Hepatocyte (in vitro differentiated cells): ENCODE measurements around the gene CABP1. TPM values are rescaled to one million over a fixed set of nuclear protein-coding genes. Genes with fewer than 3 reads are reported as not detected.
A peak's percentile ranks its signal among the peaks of the same experiment; 100 is the strongest.

Source experiments
- DNase-seq: peaks from one replicate; pipeline ENCODE4 v3.0.0-alpha.2; 2016; ENCODE audit warnings: low spot score
- H2AFZ ChIP-seq: fragments of 200-600 bp; sonication (generic); 2 replicates; pipeline ENCODE4 v1.6.0; 2016; ENCODE audit warnings: antibody characterized with exemption, mild to moderate bottlenecking
- H3K27ac ChIP-seq: fragments of 200-600 bp; sonication (generic); 2 replicates; pipeline ENCODE4 v1.5.1; 2016; ENCODE audit warnings: mild to moderate bottlenecking
- H3K27me3 ChIP-seq: fragments of 200-600 bp; sonication (generic); 2 replicates; pipeline ENCODE4 v1.6.1; 2016
- H3K36me3 ChIP-seq: fragments of 200-600 bp; sonication (generic); replicated peaks from 2 replicates; pipeline ENCODE4 v1.5.1; 2016; ENCODE audit warnings: low read depth; ENCODE audit not compliant: insufficient read depth
- H3K4me1 ChIP-seq: fragments of 200-600 bp; sonication (generic); 2 replicates; pipeline ENCODE4 v1.5.1; 2016; ENCODE audit warnings: mild to moderate bottlenecking, moderate library complexity; ENCODE audit not compliant: insufficient read depth
- H3K4me2 ChIP-seq: fragments of 200-600 bp; sonication (generic); 2 replicates; pipeline ENCODE4 v1.6.0; 2016
- H3K4me3 ChIP-seq: fragments of 200-600 bp; sonication (generic); 2 replicates; pipeline ENCODE4 v1.5.1; 2016; ENCODE audit warnings: mild to moderate bottlenecking
- H3K79me2 ChIP-seq: fragments of 200-600 bp; sonication (generic); 2 replicates; pipeline ENCODE4 v1.6.0; 2017; ENCODE audit warnings: mild to moderate bottlenecking
- H3K9me2 ChIP-seq: fragments of 200-600 bp; sonication (generic); replicated peaks from 2 replicates; pipeline ENCODE4 v1.6.0; 2017; ENCODE audit warnings: mild to moderate bottlenecking; ENCODE audit not compliant: insufficient read depth
- H3K9me3 ChIP-seq: fragments of 200-600 bp; sonication (generic); 2 replicates; pipeline ENCODE4 v1.5.1; 2016; ENCODE audit warnings: low read depth, mild to moderate bottlenecking
- H4K20me1 ChIP-seq: fragments of 200-600 bp; sonication (generic); 2 replicates; pipeline ENCODE4 v1.6.0; 2016; ENCODE audit warnings: mild to moderate bottlenecking; ENCODE audit not compliant: insufficient read depth, poor library complexity, severe bottlenecking
- EZH2 ChIP-seq: fragments of 200-600 bp; sonication (generic); IDR thresholded peaks from 2 replicates; pipeline ENCODE4 v1.6.1; 2016; ENCODE audit warnings: antibody characterized with exemption, mild to moderate bottlenecking, borderline replicate concordance
- EZH2phosphoT487 ChIP-seq: fragments of 200-600 bp; sonication (generic); IDR thresholded peaks from one replicate; pipeline ENCODE4 v1.6.1; 2018; ENCODE audit warnings: antibody characterized with exemption, mild to moderate bottlenecking, low read depth, moderate library complexity; ENCODE audit not compliant: unreplicated experiment, severe bottlenecking
- WGBS: methylation state at CpG from one replicate; pipeline ENCODE4 v1.1.6; 2016; ENCODE audit warnings: low lambda C conversion rate; ENCODE audit errors: missing lambda C conversion rate; 5-methylcytosine and 5-hydroxymethylcytosine counted together
- polyA plus RNA-seq: library from polyadenylated mRNA; unstranded; fragments of >200 nt; fragmentation: Nextera tagmentation; extraction: Ambion mirVana; gene quantifications from 2 replicates; pipeline ENCODE4 v1.2.1, GENCODE V29; 2016
- total RNA-seq: library from RNA; depleted of rRNA; stranded (reverse); fragments of >200 nt; gene quantifications from 2 replicates; pipeline ENCODE4 v1.2.3, GENCODE V29; 2014
- TF ChIP-seq, protein P1 (sequence below): fragments of 200-600 bp; sonication (generic); IDR thresholded peaks from 2 replicates; pipeline ENCODE4 v1.5.1; 2016; ENCODE audit warnings: antibody characterized with exemption, mild to moderate bottlenecking; ENCODE audit not compliant: poor library complexity

Gene CABP1
- total and polyA plus RNA-seq, 2 experiments from 2014 or later = 0.74 to 1.5 TPM

DNA sequence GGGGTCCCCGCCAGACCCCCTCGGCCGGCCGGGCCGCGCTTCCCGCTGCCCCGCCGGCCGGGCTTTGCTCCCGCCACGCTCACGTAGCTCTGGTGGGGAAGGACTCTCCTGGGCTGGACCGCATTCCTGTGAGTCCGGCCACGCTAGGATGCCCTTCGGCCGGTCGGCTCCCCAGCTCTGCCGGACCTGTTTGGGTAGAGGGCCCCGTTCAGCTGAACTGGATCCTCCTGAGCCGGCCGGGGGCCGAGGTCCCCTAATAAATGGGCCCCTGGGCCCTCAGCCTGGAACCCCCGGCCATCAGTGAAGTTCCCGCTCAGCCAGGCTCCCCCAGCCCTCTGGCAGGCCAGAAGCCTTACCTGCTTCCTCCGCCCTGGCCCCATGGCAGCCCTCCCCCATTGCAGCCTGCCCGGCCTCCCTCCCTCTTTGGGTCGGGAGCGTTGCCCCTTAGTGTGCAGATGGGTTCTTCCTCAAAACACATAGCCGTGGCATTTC is 70.4 kb downstream of the CABP1 start:
- Histone ChIP-seq H3K36me3 (no peaks in the 10 kb centered on the region), H3K27ac (peak overlapping the region; percentile 94), H3K9me3 (no peaks in the 10 kb centered on the region), H3K4me1 (peaks cover 27% of the 10 kb centered on the region), H3K4me3 (peak overlapping the region; percentile 100), H3K9me2 (no peaks in the 10 kb centered on the region), H3K4me2 (peak overlapping the region; percentile 94), H2AFZ (peak overlapping the region; percentile 95), H3K27me3 (no peaks in the 10 kb centered on the region), H4K20me1 (peaks cover 17% of the 10 kb centered on the region), H3K79me2 (peaks cover 55% of the 10 kb centered on the region)
- WGBS = under 1% methylated on average over 30 of the region's 31 CpGs
- peak; percentile 52 for DNase-seq
- TF ChIP-seq, protein P1, sequence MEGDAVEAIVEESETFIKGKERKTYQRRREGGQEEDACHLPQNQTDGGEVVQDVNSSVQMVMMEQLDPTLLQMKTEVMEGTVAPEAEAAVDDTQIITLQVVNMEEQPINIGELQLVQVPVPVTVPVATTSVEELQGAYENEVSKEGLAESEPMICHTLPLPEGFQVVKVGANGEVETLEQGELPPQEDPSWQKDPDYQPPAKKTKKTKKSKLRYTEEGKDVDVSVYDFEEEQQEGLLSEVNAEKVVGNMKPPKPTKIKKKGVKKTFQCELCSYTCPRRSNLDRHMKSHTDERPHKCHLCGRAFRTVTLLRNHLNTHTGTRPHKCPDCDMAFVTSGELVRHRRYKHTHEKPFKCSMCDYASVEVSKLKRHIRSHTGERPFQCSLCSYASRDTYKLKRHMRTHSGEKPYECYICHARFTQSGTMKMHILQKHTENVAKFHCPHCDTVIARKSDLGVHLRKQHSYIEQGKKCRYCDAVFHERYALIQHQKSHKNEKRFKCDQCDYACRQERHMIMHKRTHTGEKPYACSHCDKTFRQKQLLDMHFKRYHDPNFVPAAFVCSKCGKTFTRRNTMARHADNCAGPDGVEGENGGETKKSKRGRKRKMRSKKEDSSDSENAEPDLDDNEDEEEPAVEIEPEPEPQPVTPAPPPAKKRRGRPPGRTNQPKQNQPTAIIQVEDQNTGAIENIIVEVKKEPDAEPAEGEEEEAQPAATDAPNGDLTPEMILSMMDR = no peak
- TF ChIP-seq EZH2 (no peak), EZH2phosphoT487 (no peak)

DNA sequence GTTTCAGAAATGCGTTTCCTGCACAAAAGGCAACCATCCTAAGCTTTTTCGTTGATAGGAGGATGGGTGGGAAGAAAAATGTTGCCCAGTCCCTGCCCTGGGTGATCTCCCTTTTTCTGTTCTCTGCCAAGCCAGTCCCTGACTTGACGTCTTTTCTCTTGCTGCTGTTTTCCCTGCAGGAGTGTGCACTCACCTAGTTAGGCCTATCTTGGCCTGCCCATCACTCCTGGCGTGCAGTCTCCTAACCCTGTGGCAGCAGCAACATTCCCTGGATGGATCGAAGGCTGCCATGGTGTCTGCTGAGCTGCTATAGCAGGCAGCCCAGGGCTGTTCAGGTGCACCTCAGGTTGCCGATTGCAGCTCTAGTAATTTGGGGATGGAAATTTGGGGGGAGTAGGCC is 71.0 kb downstream of the CABP1 start:
- Histone ChIP-seq H3K36me3 (no peaks in the 10 kb centered on the region), H3K4me2 (peak overlapping the region; percentile 94), H3K4me3 (peak overlapping the region; percentile 100), H2AFZ (peak overlapping the region; percentile 95), H3K79me2 (peaks cover 60% of the 10 kb centered on the region), H3K9me3 (no peaks in the 10 kb centered on the region), H3K4me1 (peaks cover 27% of the 10 kb centered on the region), H3K27ac (no peak overlapping the region), H4K20me1 (peaks cover 17% of the 10 kb centered on the region), H3K9me2 (no peaks in the 10 kb centered on the region), H3K27me3 (no peaks in the 10 kb centered on the region)
- WGBS = 35% methylated on average over 6 of the region's 6 CpGs
- TF ChIP-seq, protein P1 = no peak
- TF ChIP-seq EZH2phosphoT487 (no peak), EZH2 (no peak)
- DNase-seq = no peak

DNA sequence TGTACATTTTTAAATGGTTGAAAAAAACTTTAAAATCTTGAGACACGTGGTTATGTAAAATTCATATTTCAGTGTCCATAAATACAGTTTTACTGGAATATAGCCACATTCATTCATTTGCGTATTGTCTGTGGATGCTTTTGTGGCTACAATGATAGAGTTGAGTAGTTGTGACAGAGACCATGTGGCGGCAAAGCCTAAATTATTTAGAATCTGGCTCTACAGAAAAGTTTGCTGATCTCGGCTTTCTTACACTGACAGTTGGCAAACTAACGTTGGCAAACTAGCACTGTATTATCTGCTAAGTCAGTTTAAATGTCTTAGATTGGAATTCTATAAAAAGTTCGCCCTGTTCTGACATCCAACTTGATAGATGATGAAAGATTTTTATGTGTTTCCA is 72.2 kb downstream of the CABP1 start:
- Histone ChIP-seq H3K79me2 (peaks cover 72% of the 10 kb centered on the region), H3K27me3 (no peaks in the 10 kb centered on the region), H2AFZ (no peak overlapping the region), H3K9me2 (no peaks in the 10 kb centered on the region), H4K20me1 (peaks cover 17% of the 10 kb centered on the region), H3K4me1 (peaks cover 27% of the 10 kb centered on the region), H3K27ac (no peak overlapping the region), H3K4me2 (peak overlapping the region; percentile 94), H3K4me3 (no peak overlapping the region), H3K9me3 (no peaks in the 10 kb centered on the region), H3K36me3 (no peaks in the 10 kb centered on the region)
- TF ChIP-seq EZH2phosphoT487 (no peak), EZH2 (no peak)
- TF ChIP-seq, protein P1 = no peak
- WGBS = 82% methylated on average over 6 of the region's 6 CpGs
- DNase-seq = no peak
